ENCODE results near the gene KCNA2. TPM values are rescaled to one million over a fixed set of nuclear protein-coding genes. Genes with fewer than 3 reads are reported as not detected.

The KCNA2 gene
- total and polyA plus RNA-seq, 7 donors: 0.05 to 1.1 (median 0.40) TPM

DNA sequence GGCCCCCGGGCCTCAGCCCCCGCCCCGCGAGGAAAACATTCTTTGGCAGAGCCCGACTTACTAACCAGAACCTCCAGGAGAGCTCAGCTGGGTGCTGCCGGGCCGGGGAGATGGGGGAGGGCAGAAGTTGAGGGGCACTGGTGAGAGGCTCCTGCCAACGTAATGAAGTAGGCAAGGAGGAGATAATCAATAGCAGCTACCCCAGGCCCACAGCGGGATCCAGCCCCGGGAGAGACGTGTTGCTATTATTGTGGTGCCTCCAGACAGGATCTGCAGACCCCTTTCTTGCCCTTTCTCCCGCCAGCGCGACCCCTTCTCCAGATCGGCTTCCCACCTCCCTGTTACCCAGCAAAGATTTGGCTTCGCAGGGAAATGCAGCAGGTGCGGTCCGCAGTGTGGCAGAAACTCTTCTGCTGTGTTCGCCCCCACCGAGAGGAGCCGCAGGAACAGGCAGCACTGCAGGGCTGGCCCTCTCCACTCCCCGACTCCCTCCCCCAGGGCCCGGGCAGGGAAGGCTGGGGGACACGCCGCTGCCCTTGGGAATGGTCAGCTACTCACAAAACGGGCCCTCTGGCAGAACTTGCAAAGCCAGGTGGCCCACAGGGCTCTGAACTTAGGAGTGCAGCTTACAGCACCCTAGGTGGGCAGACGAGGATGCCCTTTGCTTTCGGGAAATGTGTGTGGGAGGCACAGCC, 1.5 kb upstream of the KCNA2 start:
- intact Hi-C loops (cut with DNase I): no loop called here
- Histone ChIP-seq H3K27ac (no peak overlapping the region), H3K36me3 (ENCODE audit: insufficient read depth in 1 of 2, low read depth in 1 of 2) (no peaks in the 10 kb centered on the region), H3K4me1 (peaks cover 5% of the 10 kb centered on the region), H3K27me3 (ENCODE audit: insufficient read depth in 3 of 3, low read length in 2 of 3) (peaks cover 0 to 70% (median 7%) of the 10 kb centered on the region in 3 donors), H3K4me3 (peak overlapping the region; percentile 68), H3K9me3 (no peaks in the 10 kb centered on the region)
- TF ChIP-seq, protein P1, sequence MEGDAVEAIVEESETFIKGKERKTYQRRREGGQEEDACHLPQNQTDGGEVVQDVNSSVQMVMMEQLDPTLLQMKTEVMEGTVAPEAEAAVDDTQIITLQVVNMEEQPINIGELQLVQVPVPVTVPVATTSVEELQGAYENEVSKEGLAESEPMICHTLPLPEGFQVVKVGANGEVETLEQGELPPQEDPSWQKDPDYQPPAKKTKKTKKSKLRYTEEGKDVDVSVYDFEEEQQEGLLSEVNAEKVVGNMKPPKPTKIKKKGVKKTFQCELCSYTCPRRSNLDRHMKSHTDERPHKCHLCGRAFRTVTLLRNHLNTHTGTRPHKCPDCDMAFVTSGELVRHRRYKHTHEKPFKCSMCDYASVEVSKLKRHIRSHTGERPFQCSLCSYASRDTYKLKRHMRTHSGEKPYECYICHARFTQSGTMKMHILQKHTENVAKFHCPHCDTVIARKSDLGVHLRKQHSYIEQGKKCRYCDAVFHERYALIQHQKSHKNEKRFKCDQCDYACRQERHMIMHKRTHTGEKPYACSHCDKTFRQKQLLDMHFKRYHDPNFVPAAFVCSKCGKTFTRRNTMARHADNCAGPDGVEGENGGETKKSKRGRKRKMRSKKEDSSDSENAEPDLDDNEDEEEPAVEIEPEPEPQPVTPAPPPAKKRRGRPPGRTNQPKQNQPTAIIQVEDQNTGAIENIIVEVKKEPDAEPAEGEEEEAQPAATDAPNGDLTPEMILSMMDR (IDR thresholded peaks at IDR 0.05): no peak
- WGBS, 3 donors: 6 to 8% (median 6%) methylated on average over 26 to 28 of the region's 28 CpGs
- DNase-seq: no peak
- no peak for ATAC-seq

DNA sequence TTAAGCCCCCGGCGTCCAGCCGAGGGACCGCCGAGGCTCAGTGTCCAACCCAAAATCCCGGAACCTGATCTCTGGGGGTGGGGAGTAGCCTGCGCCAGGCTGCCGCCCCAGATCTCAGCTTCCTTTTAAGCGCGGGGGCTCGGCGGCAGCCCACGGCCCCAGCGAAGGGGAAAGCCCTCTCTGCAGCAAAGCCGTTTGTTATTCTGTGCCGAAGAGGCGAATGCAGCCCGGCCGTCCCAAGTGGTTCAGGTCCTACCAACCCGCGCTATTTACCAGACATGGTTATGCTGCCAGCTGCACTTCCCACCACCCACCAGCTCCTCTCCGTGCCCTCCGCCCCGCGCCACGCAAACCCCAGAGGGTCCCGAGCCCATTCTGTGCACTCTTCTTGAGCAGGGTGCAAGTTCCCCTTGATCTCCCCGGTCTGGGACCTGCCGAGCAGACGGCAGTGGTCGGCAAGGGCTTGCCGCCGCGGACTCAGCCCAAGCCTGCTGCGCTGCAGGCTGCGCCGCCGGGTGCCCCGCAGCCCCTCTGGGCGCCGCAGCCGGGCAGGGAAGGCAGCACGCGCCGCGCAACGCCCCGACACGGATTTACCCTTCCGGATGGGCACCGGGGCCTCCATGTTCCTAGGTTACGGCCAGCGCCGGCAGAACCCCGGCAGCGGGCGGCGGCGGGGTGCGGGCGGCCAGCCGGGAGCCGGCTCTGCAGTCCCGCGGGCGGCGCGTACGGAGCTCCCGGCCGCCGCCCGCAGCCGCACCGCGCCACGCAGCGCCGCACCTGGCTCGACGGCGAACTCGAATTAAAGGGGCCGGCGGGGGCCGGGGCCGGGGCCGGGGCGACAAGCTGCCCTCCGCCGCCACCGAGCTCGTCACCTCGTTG, 738 bp upstream of the KCNA2 start:
- no peak overlapping the region for H3K27ac ChIP-seq
- intact Hi-C loops (cut with DNase I): no loop called here
- ATAC-seq: peak; percentile 36 to 61 (median 42)

DNA sequence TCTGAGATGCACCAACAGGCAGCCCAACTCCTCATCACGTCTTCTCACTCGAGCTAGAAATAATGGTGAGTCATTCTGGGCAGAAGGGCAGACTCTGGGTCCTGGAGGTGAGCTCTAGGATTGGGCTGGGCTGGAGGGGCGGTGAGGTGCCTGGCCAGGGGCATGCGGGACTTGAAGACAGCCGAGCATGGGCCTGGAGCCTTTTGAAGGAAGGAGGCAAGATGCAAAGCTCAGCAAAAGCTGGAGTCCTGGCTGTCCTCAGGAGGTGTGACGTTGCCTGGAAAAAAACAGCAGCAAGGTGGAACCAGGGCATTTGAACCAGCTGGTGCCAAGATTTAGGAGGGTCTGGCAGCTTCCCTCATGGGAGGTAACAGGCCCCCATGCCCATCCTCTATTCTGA, 712 bp downstream of the KCNA2 start:
- H3K27ac ChIP-seq: no peak overlapping the region
- ATAC-seq (no peak), DNase-seq (no peak)
- intact Hi-C loops (cut with DNase I): no loop called here
- no peak overlapping the region for H3K4me3 ChIP-seq
- peaks cover 5% of the 10 kb centered on the region for H3K4me1 ChIP-seq
- TF ChIP-seq, protein P1 (IDR thresholded peaks at IDR 0.05): no peak
- H3K36me3 ChIP-seq (ENCODE audit: insufficient read depth in 1 of 2, low read depth in 1 of 2): no peaks in the 10 kb centered on the region
- peaks cover 0 to 66% (median 7%) of the 10 kb centered on the region in 3 donors for H3K27me3 ChIP-seq (ENCODE audit: insufficient read depth in 3 of 3, low read length in 2 of 3)
- no peaks in the 10 kb centered on the region for H3K9me3 ChIP-seq
- 72 to 86% (median 75%) methylated on average over 6 of the region's 6 CpGs for whole genome bisulfite sequencing, 3 donors

More for the DNA sequence above, 738 bp upstream of the KCNA2 start:
- Histone ChIP-seq H3K4me1 (peaks cover 5% of the 10 kb centered on the region), H3K9me3 (no peaks in the 10 kb centered on the region), H3K36me3 (ENCODE audit: insufficient read depth in 1 of 2, low read depth in 1 of 2) (no peaks in the 10 kb centered on the region), H3K4me3 (peak overlapping the region; percentile 68), H3K27me3 (ENCODE audit: insufficient read depth in 3 of 3, low read length in 2 of 3) (peaks cover 0 to 70% (median 7%) of the 10 kb centered on the region in 3 donors)
- WGBS, 3 donors: 0 to 1% (median 0%) methylated on average over 58 to 94 of the region's 94 CpGs
- DNase-seq: no peak
- TF ChIP-seq, protein P1 (IDR thresholded peaks at IDR 0.05): no peak

DNA sequence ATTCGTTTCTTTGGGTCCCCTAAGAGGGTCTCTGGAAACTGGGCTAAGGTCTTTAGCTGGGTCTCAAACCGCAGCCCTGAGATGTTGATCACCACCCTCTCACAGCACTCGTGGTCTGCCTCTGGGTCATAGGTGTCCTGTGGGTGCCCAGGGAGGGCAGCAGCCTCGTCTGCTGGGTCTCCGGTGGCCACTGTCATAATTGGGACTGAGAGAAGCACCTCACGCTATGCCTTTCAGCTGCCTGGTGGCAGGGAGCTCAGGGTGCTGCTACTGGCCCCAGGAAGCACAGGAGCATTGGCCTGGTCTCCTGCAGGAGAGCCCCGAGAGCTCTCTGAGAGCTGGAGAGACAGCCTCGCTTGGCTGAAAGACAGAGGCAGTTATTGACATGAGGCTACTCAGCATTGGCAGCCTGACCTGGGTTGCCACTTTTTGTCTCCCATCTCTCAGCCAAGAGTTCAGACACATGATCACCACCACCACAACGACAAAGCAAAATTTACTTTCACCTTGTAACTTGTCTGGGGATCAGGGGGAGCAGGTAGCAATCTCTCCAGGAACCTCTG, 1.5 kb downstream of the KCNA2 start:
- TF ChIP-seq, protein P1 (IDR thresholded peaks at IDR 0.05): no peak
- DNase-seq (no peak), ATAC-seq (no peak)
- Histone ChIP-seq H3K36me3 (ENCODE audit: insufficient read depth in 1 of 2, low read depth in 1 of 2) (no peaks in the 10 kb centered on the region), H3K4me3 (no peak overlapping the region), H3K27ac (no peak overlapping the region), H3K27me3 (ENCODE audit: insufficient read depth in 3 of 3, low read length in 2 of 3) (peaks cover 0 to 58% (median 7%) of the 10 kb centered on the region in 3 donors), H3K4me1 (peaks cover 5% of the 10 kb centered on the region), H3K9me3 (no peaks in the 10 kb centered on the region)
- intact Hi-C loops (cut with DNase I): no loop called here
- WGBS, 3 donors: 81 to 85% (median 83%) methylated on average over 9 of the region's 9 CpGs

Measured in psoas muscle (tissue), 8 donors.